ENCODE data around the gene AHDC1. TPM values are rescaled to one million over a fixed set of nuclear protein-coding genes. Genes with fewer than 3 reads are reported as not detected.

Gene AHDC1
- total and polyA plus RNA-seq, 10 of the 15 experiments (the other 5 are each of a cell fraction or from before 2014, with no cell fraction given): 0.21 to 13.0 (median 1.4) TPM

DNA sequence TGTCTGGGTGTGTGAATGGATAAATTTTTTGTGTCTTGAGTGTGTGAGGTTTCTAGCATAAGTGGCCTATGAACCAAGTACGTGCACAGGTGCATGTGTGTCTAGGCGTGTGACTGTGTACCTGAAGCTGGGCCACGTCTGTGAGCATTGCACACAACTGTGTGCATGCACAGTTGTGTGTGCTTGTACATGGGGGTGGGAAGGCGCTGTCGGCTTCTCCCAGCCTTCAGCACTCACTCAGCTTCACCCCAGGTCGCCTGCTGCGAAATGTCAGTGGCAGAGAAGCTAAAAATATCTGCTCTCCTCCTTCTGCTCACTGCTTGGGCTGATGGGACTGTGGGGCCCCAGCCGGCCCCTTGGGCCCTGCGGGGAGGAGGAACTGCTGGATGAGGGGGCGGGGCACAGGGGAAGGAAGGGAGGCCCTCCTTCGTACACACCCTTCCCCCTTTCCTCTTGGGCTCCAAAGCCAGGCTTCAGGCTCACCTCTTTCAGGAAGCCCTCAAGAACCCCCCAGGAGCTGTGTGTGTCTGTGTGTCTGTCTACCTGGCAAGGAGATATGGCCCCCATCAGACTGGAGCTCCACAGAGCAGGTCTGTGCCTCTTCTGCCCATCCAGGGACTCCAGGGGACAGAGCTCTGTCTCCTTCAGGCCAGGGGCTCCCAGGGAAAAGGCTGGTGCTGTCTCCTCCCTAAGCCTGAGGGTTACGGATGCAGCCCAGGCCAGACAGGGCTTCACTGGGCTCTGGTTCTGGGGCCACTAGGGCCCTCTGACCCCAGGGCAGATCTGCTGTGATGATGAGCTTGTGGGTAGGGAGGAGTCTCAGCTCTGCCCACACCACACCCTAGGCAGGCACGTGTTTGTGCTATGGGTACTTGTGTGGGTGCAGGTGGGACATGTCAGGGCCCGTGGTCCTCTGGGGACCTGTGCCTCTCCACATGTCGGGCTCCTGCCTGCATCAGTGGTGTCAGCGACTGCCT is 78.4 kb downstream of the AHDC1 start:
- no peaks in the 10 kb centered on the region for H3K36me3 ChIP-seq (ENCODE audit: control insufficient read depth in 2 of 2, insufficient read depth in 2 of 2, low read length in 1 of 2)
- peak overlapping the region; percentile 68 for H3K4me3 ChIP-seq
- RAD21 ChIA-PET (ENCODE audit: unreplicated experiment): interaction anchor here (0.6 to 3.6 kb wide), 14 partner anchors 25 to 109 kb away, joined by 3 to 23 read pairs (median 5); partner anchors contain the start of genes AHDC1 and WASF2
- H3K4me2 ChIP-seq (ENCODE audit: control insufficient read depth, insufficient read depth): peak overlapping the region; percentile 97
- POLR2A ChIA-PET: interaction anchor here (0.6 to 1.7 kb wide), 16 partner anchors 29 to 199 kb away, joined by 3 to 11 read pairs (median 4); partner anchors contain the start of gene WASF2
- ATAC-seq (peak; percentile 80), DNase-seq (ENCODE audit: low read depth, low spot score) (peak; percentile 53), FAIRE-seq (peak; percentile 76)
- BruUV-seq (replicated peaks): no TSS peak
- SMC1A ChIA-PET (ENCODE audit: uncharacterized antibody, unreplicated experiment): interaction anchor here (0.6 to 2.0 kb wide), 18 partner anchors 9 to 247 kb away, joined by 3 to 12 read pairs (median 4); no protein-coding TSS in a partner anchor
- no peaks in the 10 kb centered on the region for H4K20me1 ChIP-seq (ENCODE audit: control insufficient read depth, insufficient read depth)
- CTCF ChIA-PET: interaction anchor here (0.8 to 2.0 kb wide), 16 partner anchors 9 to 229 kb away, joined by 3 to 17 read pairs (median 4); partner anchors contain the start of gene AHDC1
- no peaks in the 10 kb centered on the region for H3K9me3 ChIP-seq (replicated peaks; ENCODE audit: control insufficient read depth, insufficient read depth, low read length)
- peak overlapping the region; percentile 86 for H2AFZ ChIP-seq (ENCODE audit: control insufficient read depth, low read depth, low read length)
- peaks cover 4% of the 10 kb centered on the region; the same call in 1 of the 2 replicates for H3K79me2 ChIP-seq (ENCODE audit: control insufficient read depth, insufficient read depth, low read length)
- in situ Hi-C loops (cut with MboI) (no loop called here), intact Hi-C loops (cut with micrococcal nuclease; ENCODE audit: unreplicated experiment) (no loop called here)
- WGBS (ENCODE audit: insufficient coverage, insufficient replicate concordance, low lambda C conversion rate, missing lambda C conversion rate): 17% methylated on average over 14 of the region's 16 CpGs
- H3K27me3 ChIP-seq (replicated peaks in 1 of 2; ENCODE audit: control insufficient read depth in 2 of 2, insufficient read depth in 2 of 2, low read length in 1 of 2): no peaks in the 10 kb centered on the region
- peaks cover 34% of the 10 kb centered on the region for H3K4me1 ChIP-seq (ENCODE audit: control insufficient read depth, insufficient read depth, low read length)
- H3K9ac ChIP-seq (ENCODE audit: control insufficient read depth, insufficient read depth, low read length): peak overlapping the region; percentile 78
- H3K27ac ChIP-seq (ENCODE audit: control insufficient read depth, insufficient read depth): peak overlapping the region; percentile 87
- TF ChIP-seq, protein P1, sequence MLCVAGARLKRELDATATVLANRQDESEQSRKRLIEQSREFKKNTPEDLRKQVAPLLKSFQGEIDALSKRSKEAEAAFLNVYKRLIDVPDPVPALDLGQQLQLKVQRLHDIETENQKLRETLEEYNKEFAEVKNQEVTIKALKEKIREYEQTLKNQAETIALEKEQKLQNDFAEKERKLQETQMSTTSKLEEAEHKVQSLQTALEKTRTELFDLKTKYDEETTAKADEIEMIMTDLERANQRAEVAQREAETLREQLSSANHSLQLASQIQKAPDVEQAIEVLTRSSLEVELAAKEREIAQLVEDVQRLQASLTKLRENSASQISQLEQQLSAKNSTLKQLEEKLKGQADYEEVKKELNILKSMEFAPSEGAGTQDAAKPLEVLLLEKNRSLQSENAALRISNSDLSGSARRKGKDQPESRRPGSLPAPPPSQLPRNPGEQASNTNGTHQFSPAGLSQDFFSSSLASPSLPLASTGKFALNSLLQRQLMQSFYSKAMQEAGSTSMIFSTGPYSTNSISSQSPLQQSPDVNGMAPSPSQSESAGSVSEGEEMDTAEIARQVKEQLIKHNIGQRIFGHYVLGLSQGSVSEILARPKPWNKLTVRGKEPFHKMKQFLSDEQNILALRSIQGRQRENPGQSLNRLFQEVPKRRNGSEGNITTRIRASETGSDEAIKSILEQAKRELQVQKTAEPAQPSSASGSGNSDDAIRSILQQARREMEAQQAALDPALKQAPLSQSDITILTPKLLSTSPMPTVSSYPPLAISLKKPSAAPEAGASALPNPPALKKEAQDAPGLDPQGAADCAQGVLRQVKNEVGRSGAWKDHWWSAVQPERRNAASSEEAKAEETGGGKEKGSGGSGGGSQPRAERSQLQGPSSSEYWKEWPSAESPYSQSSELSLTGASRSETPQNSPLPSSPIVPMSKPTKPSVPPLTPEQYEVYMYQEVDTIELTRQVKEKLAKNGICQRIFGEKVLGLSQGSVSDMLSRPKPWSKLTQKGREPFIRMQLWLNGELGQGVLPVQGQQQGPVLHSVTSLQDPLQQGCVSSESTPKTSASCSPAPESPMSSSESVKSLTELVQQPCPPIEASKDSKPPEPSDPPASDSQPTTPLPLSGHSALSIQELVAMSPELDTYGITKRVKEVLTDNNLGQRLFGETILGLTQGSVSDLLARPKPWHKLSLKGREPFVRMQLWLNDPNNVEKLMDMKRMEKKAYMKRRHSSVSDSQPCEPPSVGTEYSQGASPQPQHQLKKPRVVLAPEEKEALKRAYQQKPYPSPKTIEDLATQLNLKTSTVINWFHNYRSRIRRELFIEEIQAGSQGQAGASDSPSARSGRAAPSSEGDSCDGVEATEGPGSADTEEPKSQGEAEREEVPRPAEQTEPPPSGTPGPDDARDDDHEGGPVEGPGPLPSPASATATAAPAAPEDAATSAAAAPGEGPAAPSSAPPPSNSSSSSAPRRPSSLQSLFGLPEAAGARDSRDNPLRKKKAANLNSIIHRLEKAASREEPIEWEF (IDR thresholded peaks at IDR 0.05; ENCODE audit: insufficient replicate concordance, low read depth, low read length): no peak
- TF ChIP-seq SP1 (IDR thresholded peaks at IDR 0.05; ENCODE audit: low read depth, low read length): peak; percentile 29
- peak in 1 of 2 experiments; percentile 71; a peak in 1 of 3 replicates for TF ChIP-seq EGR1 (IDR thresholded peaks at IDR 0.05; ENCODE audit: borderline replicate concordance in 1 of 2, low read depth in 2 of 2, low read length in 2 of 2)
- TF ChIP-seq MEF2B (IDR thresholded peaks at IDR 0.05; ENCODE audit: partially characterized antibody, poor library complexity, severe bottlenecking): peak; percentile 81
- 0 out of 2 replicates have a peak, but pooled peaks have one; percentile 61 for TF ChIP-seq MEF2A (IDR thresholded peaks at IDR 0.05; ENCODE audit: insufficient read depth, low read depth, low read length)
- no peak for TF ChIP-seq CHD4 (IDR thresholded peaks at IDR 0.05)
- TF ChIP-seq, protein P2, sequence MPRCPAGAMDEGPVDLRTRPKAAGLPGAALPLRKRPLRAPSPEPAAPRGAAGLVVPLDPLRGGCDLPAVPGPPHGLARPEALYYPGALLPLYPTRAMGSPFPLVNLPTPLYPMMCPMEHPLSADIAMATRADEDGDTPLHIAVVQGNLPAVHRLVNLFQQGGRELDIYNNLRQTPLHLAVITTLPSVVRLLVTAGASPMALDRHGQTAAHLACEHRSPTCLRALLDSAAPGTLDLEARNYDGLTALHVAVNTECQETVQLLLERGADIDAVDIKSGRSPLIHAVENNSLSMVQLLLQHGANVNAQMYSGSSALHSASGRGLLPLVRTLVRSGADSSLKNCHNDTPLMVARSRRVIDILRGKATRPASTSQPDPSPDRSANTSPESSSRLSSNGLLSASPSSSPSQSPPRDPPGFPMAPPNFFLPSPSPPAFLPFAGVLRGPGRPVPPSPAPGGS (IDR thresholded peaks at IDR 0.05; ENCODE audit: borderline replicate concordance, insufficient read depth, low read depth, low read length, poor library complexity, severe bottlenecking): peak; percentile 19
- no peak for TF ChIP-seq SIX5 (IDR thresholded peaks at IDR 0.05; ENCODE audit: low read depth, low read length, severe bottlenecking)
- TF ChIP-seq, protein P3, sequence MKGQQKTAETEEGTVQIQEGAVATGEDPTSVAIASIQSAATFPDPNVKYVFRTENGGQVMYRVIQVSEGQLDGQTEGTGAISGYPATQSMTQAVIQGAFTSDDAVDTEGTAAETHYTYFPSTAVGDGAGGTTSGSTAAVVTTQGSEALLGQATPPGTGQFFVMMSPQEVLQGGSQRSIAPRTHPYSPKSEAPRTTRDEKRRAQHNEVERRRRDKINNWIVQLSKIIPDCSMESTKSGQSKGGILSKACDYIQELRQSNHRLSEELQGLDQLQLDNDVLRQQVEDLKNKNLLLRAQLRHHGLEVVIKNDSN (IDR thresholded peaks at IDR 0.05; ENCODE audit: borderline replicate concordance, extremely low read length, insufficient read depth, low read depth, low read length): peak; percentile 14
